H9 (cell line): Measurements from ENCODE around the gene CHRNA4. TPM values are rescaled to one million over a fixed set of nuclear protein-coding genes. Genes with fewer than 3 reads are reported as not detected.

ENCODE experiments used
- DNase-seq: peaks from one replicate; pipeline ENCODE4 v3.0.0-alpha.2; 2017
- H2AFZ ChIP-seq: one replicate; pipeline ENCODE4 v1.6.1; 2013; ENCODE audit warnings: mild to moderate bottlenecking, low read length, control low read depth, moderate library complexity
- H2AK5ac ChIP-seq: 2 replicates; pipeline ENCODE4 v1.6.1; 2013; ENCODE audit warnings: low read length, control low read depth, mixed read lengths; ENCODE audit not compliant: insufficient read length
- H2BK120ac ChIP-seq: one replicate; pipeline ENCODE4 v1.6.1; 2013; ENCODE audit warnings: low read depth, mild to moderate bottlenecking, low read length, control low read depth, inconsistent platforms; ENCODE audit not compliant: poor library complexity, severe bottlenecking
- H2BK12ac ChIP-seq: 2 replicates; pipeline ENCODE4 v1.6.1; 2013; ENCODE audit warnings: low read length, control low read depth, mixed read lengths, low read depth; ENCODE audit not compliant: insufficient read length
- H2BK15ac ChIP-seq: 2 replicates; pipeline ENCODE4 v1.6.1; 2013; ENCODE audit warnings: low read depth, low read length, control low read depth
- H2BK20ac ChIP-seq: one replicate; pipeline ENCODE4 v1.6.1; 2013; ENCODE audit warnings: low read depth, mild to moderate bottlenecking, low read length, control low read depth, inconsistent platforms; ENCODE audit not compliant: poor library complexity, severe bottlenecking
- H2BK5ac ChIP-seq: 2 replicates; pipeline ENCODE4 v1.6.1; 2013; ENCODE audit warnings: low read length, control low read depth, mixed read lengths; ENCODE audit not compliant: insufficient read length
- H3K14ac ChIP-seq: 2 replicates; pipeline ENCODE4 v1.6.1; 2013; ENCODE audit warnings: low read length, control low read depth; ENCODE audit not compliant: insufficient read depth
- H3K18ac ChIP-seq: 2 replicates; pipeline ENCODE4 v1.6.1; 2013; ENCODE audit warnings: low read depth, mild to moderate bottlenecking, mixed read lengths, low read length, control low read depth; ENCODE audit not compliant: insufficient read length
- H3K23ac ChIP-seq: 2 replicates; pipeline ENCODE4 v1.6.1; 2013; ENCODE audit warnings: low read length, control low read depth, mixed read lengths, low read depth; ENCODE audit not compliant: insufficient read length
- H3K23me2 ChIP-seq: 2 replicates; pipeline ENCODE4 v1.6.1; 2013; ENCODE audit warnings: low read depth, mild to moderate bottlenecking, mixed read lengths, low read length, control low read depth; ENCODE audit not compliant: insufficient read length, poor library complexity, severe bottlenecking
- H3K27ac ChIP-seq: 2 replicates; pipeline ENCODE4 v1.5.1; 2013; ENCODE audit warnings: low read length, control low read depth, mixed read lengths, low read depth; ENCODE audit not compliant: insufficient read length
- H3K27me3 ChIP-seq: 2 replicates; pipeline ENCODE4 v1.6.1; 2013; ENCODE audit warnings: low read length, control low read depth, inconsistent platforms; ENCODE audit not compliant: insufficient read depth
- H3K4ac ChIP-seq: 2 replicates; pipeline ENCODE4 v1.6.1; 2013; ENCODE audit warnings: low read depth, mild to moderate bottlenecking, control low read depth, inconsistent platforms, low read length, moderate library complexity
- H3K4me1 ChIP-seq: 2 replicates; pipeline ENCODE4 v1.6.1; 2013; ENCODE audit warnings: low read length, control low read depth, inconsistent platforms; ENCODE audit not compliant: insufficient read depth
- H3K4me2 ChIP-seq: 2 replicates; pipeline ENCODE4 v1.6.1; 2013; ENCODE audit warnings: low read length, control low read depth, mixed read lengths; ENCODE audit not compliant: insufficient read length, insufficient read depth
- H3K56ac ChIP-seq: 2 replicates; pipeline ENCODE4 v1.6.1; 2013; ENCODE audit warnings: low read depth, mild to moderate bottlenecking, mixed read lengths, low read length, control low read depth; ENCODE audit not compliant: insufficient read length
- H3K79me1 ChIP-seq: 2 replicates; pipeline ENCODE4 v1.6.1; 2013; ENCODE audit warnings: low read depth, mild to moderate bottlenecking, moderate library complexity, low read length, control low read depth, inconsistent platforms; ENCODE audit not compliant: insufficient read depth, poor library complexity, severe bottlenecking
- H3K79me2 ChIP-seq: 2 replicates; pipeline ENCODE4 v1.6.1; 2013; ENCODE audit warnings: low read length, control low read depth, inconsistent platforms; ENCODE audit not compliant: insufficient read depth
- H3K9ac ChIP-seq: 2 replicates; pipeline ENCODE4 v1.6.1; 2013; ENCODE audit warnings: low read length, control low read depth, mixed read lengths; ENCODE audit not compliant: insufficient read length; ENCODE audit errors: extremely low read depth
- H3K9me3 ChIP-seq: one replicate; pipeline ENCODE4 v1.6.1; 2013; ENCODE audit warnings: low read depth, low read length, inconsistent platforms; ENCODE audit not compliant: control insufficient read depth
- H3T11ph ChIP-seq: one replicate; pipeline ENCODE4 v1.6.1; 2013; ENCODE audit warnings: mild to moderate bottlenecking, low read length, control low read depth, inconsistent platforms
- H4K20me1 ChIP-seq: one replicate; pipeline ENCODE4 v1.6.1; 2013; ENCODE audit not compliant: control insufficient read depth, insufficient read length, insufficient read depth
- H4K5ac ChIP-seq: 2 replicates; pipeline ENCODE4 v1.6.1; 2013; ENCODE audit warnings: low read depth, mild to moderate bottlenecking, mixed read lengths, low read length, control low read depth; ENCODE audit not compliant: insufficient read length
- H4K8ac ChIP-seq: replicated peaks from 2 replicates; pipeline ENCODE4 v1.6.1; 2013; ENCODE audit warnings: low read length, control low read depth, mixed read lengths, low read depth; ENCODE audit not compliant: insufficient read length
- H4K91ac ChIP-seq: 2 replicates; pipeline ENCODE4 v1.6.1; 2013; ENCODE audit warnings: low read depth, mild to moderate bottlenecking, moderate library complexity, mixed read lengths, low read length, control low read depth; ENCODE audit not compliant: insufficient read length
- H3K27ac Mint-ChIP-seq, 3 experiments: 2 replicates in 2 of 3; 3 replicates in 1 of 3; pipeline ENCODE4 v1.8.0; 2020 to 2021; ENCODE audit warnings: mixed read lengths in 3 of 3, mild to moderate bottlenecking in 1 of 3, moderate library complexity in 1 of 3
- H3K27me3 Mint-ChIP-seq: 2 replicates; pipeline ENCODE4 v1.8.0; 2021; ENCODE audit warnings: low read depth, mild to moderate bottlenecking, moderate library complexity, mixed read lengths
- H3K36me3 Mint-ChIP-seq, 3 experiments: 2 replicates in 2 of 3; 3 replicates in 1 of 3; pipeline ENCODE4 v1.8.0; 2020 to 2021; ENCODE audit warnings: low read depth in 3 of 3, mixed read lengths in 3 of 3; ENCODE audit not compliant: insufficient read depth in 1 of 3
- H3K4me1 Mint-ChIP-seq, 2 experiments: 2 replicates each; pipeline ENCODE4 v1.8.0; 2020; ENCODE audit warnings: mixed read lengths in 2 of 2
- H3K4me3 Mint-ChIP-seq, 2 experiments: 2 replicates in 1 of 2; 3 replicates in 1 of 2; pipeline ENCODE4 v1.8.0; 2020 to 2021; ENCODE audit warnings: mild to moderate bottlenecking in 2 of 2, mixed read lengths in 2 of 2, moderate library complexity in 1 of 2
- H3K9me3 Mint-ChIP-seq, 2 experiments: 2 replicates in 1 of 2; 3 replicates in 1 of 2; pipeline ENCODE4 v1.8.0; 2020; ENCODE audit warnings: mild to moderate bottlenecking in 2 of 2, mixed read lengths in 2 of 2, moderate library complexity in 1 of 2
- WGBS: extraction: QIAGEN DNeasy Blood & Tissue Kit; methylation state at CpG from one replicate; pipeline ENCODE4 v1.1.7; 2013; ENCODE audit warnings: missing lambda C conversion rate, low lambda C conversion rate, mixed read lengths; ENCODE audit not compliant: insufficient read length; ENCODE audit errors: extremely low coverage; 5-methylcytosine and 5-hydroxymethylcytosine counted together
- total RNA-seq: library from RNA; stranded (reverse); gene quantifications from 2 replicates; pipeline ENCODE4 v1.2.1, GENCODE V29; 2021
- TF ChIP-seq, protein P1 (sequence below): fragments of 200-600 bp; sonication (generic); conservative IDR thresholded peaks from 3 replicates; pipeline ENCODE4 v1.8.0; 2021; ENCODE audit warnings: antibody characterized with exemption, mild to moderate bottlenecking

Gene CHRNA4
- total RNA-seq, 1 experiment from 2014 or later, result 2.5 TPM

GRCh38 chr20:63347950-63348827, 13.0 kb downstream of the CHRNA4 start:
- Histone ChIP-seq H3K4ac (no peak overlapping the region), H3K23me2 (no peaks in the 10 kb centered on the region), H2BK20ac (no peak overlapping the region), H3K14ac (no peak overlapping the region), H3K9ac (no peak overlapping the region), H3T11ph (no peak overlapping the region), H2AFZ (no peak overlapping the region), H3K18ac (no peak overlapping the region), H3K4me1 (no peaks in the 10 kb centered on the region), H4K8ac (no peak overlapping the region), H4K91ac (no peak overlapping the region), H3K79me1 (no peaks in the 10 kb centered on the region), H2BK120ac (no peak overlapping the region), H3K9me3 (no peaks in the 10 kb centered on the region), H4K5ac (no peak overlapping the region), H2AK5ac (no peak overlapping the region), H2BK15ac (no peak overlapping the region), H3K23ac (no peak overlapping the region), H3K79me2 (no peaks in the 10 kb centered on the region), H3K27me3 (no peaks in the 10 kb centered on the region), H3K56ac (no peak overlapping the region), H2BK12ac (no peak overlapping the region), H3K4me2 (no peak overlapping the region), H4K20me1 (peaks cover 2% of the 10 kb centered on the region), H2BK5ac (no peak overlapping the region), H3K27ac (no peak overlapping the region)
- H3K4me1 Mint-ChIP-seq, result peaks cover 5 to 11% of the 10 kb centered on the region in 2 experiments
- TF ChIP-seq, protein P1, sequence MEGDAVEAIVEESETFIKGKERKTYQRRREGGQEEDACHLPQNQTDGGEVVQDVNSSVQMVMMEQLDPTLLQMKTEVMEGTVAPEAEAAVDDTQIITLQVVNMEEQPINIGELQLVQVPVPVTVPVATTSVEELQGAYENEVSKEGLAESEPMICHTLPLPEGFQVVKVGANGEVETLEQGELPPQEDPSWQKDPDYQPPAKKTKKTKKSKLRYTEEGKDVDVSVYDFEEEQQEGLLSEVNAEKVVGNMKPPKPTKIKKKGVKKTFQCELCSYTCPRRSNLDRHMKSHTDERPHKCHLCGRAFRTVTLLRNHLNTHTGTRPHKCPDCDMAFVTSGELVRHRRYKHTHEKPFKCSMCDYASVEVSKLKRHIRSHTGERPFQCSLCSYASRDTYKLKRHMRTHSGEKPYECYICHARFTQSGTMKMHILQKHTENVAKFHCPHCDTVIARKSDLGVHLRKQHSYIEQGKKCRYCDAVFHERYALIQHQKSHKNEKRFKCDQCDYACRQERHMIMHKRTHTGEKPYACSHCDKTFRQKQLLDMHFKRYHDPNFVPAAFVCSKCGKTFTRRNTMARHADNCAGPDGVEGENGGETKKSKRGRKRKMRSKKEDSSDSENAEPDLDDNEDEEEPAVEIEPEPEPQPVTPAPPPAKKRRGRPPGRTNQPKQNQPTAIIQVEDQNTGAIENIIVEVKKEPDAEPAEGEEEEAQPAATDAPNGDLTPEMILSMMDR, result no peak
- peaks cover 0 to 7% (median 4%) of the 10 kb centered on the region in 3 experiments; a peak in 3 of 7 replicates for H3K36me3 Mint-ChIP-seq
- H3K4me3 Mint-ChIP-seq, result no peak overlapping the region
- H3K27ac Mint-ChIP-seq, result no peak overlapping the region
- no peak for DNase-seq
- peaks cover 0 to 10% of the 10 kb centered on the region in 2 experiments; a peak in 2 of 5 replicates for H3K9me3 Mint-ChIP-seq
- peaks cover 8% of the 10 kb centered on the region for H3K27me3 Mint-ChIP-seq
- WGBS, result no CpG with 5 or more reads among the region's 46 CpGs
